ENCODE measurements around the gene LRTM2. TPM values are rescaled to one million over a fixed set of nuclear protein-coding genes. Genes with fewer than 3 reads are reported as not detected.

Gene LRTM2
- total RNA-seq, 4 donors from 2014 or later = 0.26 TPM; not detected in 3

- Histone ChIP-seq H3K27ac (no peak overlapping the region), H3K4me3 (no peak overlapping the region), H3K9me3 (no peaks in the 10 kb centered on the region), H3K4me1 (peaks cover 10% of the 10 kb centered on the region), H3K27me3 (no peaks in the 10 kb centered on the region), H3K36me3 (peaks cover 19% of the 10 kb centered on the region)
- WGBS = 79% methylated on average over 7 of the region's 7 CpGs
- no peak for TF ChIP-seq POLR2A (IDR thresholded peaks at IDR 0.05)
- TF ChIP-seq POLR2AphosphoS5 (IDR thresholded peaks at IDR 0.05) = no peak
- TF ChIP-seq EP300 (IDR thresholded peaks at IDR 0.05) = no peak
- TF ChIP-seq, protein P1, sequence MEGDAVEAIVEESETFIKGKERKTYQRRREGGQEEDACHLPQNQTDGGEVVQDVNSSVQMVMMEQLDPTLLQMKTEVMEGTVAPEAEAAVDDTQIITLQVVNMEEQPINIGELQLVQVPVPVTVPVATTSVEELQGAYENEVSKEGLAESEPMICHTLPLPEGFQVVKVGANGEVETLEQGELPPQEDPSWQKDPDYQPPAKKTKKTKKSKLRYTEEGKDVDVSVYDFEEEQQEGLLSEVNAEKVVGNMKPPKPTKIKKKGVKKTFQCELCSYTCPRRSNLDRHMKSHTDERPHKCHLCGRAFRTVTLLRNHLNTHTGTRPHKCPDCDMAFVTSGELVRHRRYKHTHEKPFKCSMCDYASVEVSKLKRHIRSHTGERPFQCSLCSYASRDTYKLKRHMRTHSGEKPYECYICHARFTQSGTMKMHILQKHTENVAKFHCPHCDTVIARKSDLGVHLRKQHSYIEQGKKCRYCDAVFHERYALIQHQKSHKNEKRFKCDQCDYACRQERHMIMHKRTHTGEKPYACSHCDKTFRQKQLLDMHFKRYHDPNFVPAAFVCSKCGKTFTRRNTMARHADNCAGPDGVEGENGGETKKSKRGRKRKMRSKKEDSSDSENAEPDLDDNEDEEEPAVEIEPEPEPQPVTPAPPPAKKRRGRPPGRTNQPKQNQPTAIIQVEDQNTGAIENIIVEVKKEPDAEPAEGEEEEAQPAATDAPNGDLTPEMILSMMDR (IDR thresholded peaks at IDR 0.05) = no peak
- no peak for DNase-seq (ENCODE audit: low spot score in 2 of 2)
Observed at GRCh38 chr12:1790444-1790843, 29.9 kb upstream of the LRTM2 start.

DNA sequence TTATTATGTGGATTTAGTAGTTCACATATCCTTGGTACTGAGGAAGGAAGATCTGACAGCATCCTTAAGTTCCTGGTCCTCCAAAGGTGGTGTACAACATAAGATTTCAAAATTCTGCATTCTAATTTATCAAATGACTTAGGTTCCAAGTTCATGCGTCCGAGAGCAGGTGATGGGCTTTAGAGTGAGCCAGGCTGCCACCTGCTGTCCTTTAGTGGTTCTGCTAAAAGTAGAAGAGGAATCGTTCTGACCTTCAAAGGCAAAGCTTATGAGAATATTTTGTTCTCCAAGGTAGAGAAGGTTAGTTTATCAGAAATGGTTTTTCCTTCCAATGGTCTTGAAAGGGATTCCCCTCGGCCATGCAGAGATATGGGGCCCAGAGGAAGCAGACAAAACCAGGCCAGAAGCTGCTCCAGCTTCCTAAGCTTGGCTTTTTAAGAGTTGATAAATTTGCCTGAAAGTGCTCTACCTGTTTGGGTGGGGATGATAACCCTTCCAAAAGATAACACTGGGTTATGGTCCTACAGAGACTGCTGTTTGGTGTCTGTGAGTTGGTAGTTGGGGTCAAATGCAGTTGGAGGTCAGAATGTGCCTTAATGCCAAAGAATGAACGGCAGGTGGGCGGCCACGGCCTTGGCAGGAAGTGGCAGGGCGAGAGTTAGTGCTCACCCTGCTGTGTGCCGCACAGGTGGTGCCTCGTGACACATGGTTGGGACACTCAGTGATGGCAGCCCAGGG is 29.1 kb upstream of the LRTM2 start:
- no peaks in the 10 kb centered on the region for H3K27me3 ChIP-seq
- peaks cover 18% of the 10 kb centered on the region for H3K4me1 ChIP-seq
- 42% methylated on average over 10 of the region's 10 CpGs for WGBS
- H3K9me3 ChIP-seq = no peaks in the 10 kb centered on the region
- H3K4me3 ChIP-seq = no peak overlapping the region
- no peak for TF ChIP-seq POLR2A (IDR thresholded peaks at IDR 0.05)
- TF ChIP-seq, protein P1 (IDR thresholded peaks at IDR 0.05) = peak; percentile 69 to 77
- no peak for TF ChIP-seq POLR2AphosphoS5 (IDR thresholded peaks at IDR 0.05)
- no peak for TF ChIP-seq EP300 (IDR thresholded peaks at IDR 0.05)
- DNase-seq (ENCODE audit: low spot score in 2 of 2) = no peak
- H3K36me3 ChIP-seq = peaks cover 11% of the 10 kb centered on the region
- no peak overlapping the region for H3K27ac ChIP-seq

DNA sequence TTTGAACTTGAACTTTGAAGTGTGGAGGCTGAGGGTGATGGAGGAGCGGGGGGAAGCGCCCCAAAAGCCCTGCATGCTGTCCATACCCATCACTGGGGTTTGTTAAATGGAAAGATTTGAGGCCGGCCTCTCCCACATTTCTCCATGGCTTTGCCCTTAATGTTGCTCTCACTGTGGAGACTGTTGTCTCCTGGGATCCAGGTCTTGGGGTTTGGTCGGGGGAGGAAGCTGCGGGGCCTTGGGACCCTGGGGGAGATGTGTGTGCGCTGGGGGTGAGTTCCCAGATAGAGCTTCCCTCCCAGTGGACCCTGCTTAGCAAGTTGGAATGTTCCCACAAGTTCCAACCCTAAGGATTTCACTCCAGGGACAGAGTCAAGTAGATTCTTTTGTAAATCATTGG is 28.0 kb upstream of the LRTM2 start:
- H3K9me3 ChIP-seq = no peaks in the 10 kb centered on the region
- no peak for DNase-seq (ENCODE audit: low spot score in 2 of 2)
- WGBS = 79% methylated on average over 6 of the region's 6 CpGs
- no peaks in the 10 kb centered on the region for H3K27me3 ChIP-seq
- H3K36me3 ChIP-seq = no peaks in the 10 kb centered on the region
- peaks cover 25% of the 10 kb centered on the region for H3K4me1 ChIP-seq
- H3K4me3 ChIP-seq = no peak overlapping the region
- TF ChIP-seq POLR2AphosphoS5 (IDR thresholded peaks at IDR 0.05) (no peak), EP300 (IDR thresholded peaks at IDR 0.05) (no peak), POLR2A (IDR thresholded peaks at IDR 0.05) (no peak)
- TF ChIP-seq, protein P1 (IDR thresholded peaks at IDR 0.05) = no peak
- no peak overlapping the region for H3K27ac ChIP-seq

- 89% methylated on average over 22 of the region's 26 CpGs for WGBS
- no peak overlapping the region for H3K4me3 ChIP-seq
- H3K9me3 ChIP-seq = no peaks in the 10 kb centered on the region
- H3K36me3 ChIP-seq = no peaks in the 10 kb centered on the region
- TF ChIP-seq, protein P1 (IDR thresholded peaks at IDR 0.05) = no peak
- TF ChIP-seq POLR2A (IDR thresholded peaks at IDR 0.05) (no peak), EP300 (IDR thresholded peaks at IDR 0.05) (no peak), POLR2AphosphoS5 (IDR thresholded peaks at IDR 0.05) (no peak)
- no peaks in the 10 kb centered on the region for H3K27me3 ChIP-seq
- H3K27ac ChIP-seq = no peak overlapping the region
- DNase-seq (ENCODE audit: low spot score in 2 of 2) = no peak
- peaks cover 25% of the 10 kb centered on the region for H3K4me1 ChIP-seq
Observed at GRCh38 chr12:1793426-1794210, 26.7 kb upstream of the LRTM2 start.

DNA sequence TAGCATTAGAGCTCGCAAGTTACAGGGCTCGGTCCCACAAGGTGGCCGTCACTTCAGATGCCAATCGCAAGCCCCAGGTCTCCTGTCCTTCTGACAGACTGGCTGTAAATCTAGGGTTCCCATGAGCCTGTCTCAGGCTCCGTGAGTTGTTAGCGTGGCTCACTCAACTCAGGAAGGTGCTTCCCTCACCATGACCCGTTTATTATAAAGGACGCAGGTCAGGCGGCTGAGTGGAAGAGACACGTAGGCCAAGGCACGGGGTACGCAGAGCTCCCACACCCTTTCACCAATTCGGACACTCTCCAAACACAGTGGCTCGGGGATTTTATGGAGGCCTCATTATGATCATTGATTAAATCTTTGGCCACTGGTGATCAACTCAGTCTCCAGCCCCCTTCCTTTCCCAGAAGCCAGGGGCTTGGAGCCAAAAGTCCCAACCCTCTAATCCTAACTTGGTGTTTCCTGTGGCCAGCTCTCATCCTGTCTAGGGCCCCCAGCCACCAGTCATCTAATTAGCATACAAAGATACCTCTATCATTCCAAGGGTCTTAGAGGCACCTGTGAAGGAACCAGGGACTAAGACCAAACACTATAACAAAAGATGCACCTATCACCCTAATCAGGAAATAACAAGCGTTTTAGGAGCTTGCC is 25.8 kb upstream of the LRTM2 start:
- 78% methylated on average over 14 of the region's 15 CpGs for WGBS
- Histone ChIP-seq H3K27ac (no peak overlapping the region), H3K4me3 (no peak overlapping the region), H3K27me3 (no peaks in the 10 kb centered on the region), H3K9me3 (no peaks in the 10 kb centered on the region), H3K4me1 (peaks cover 25% of the 10 kb centered on the region), H3K36me3 (no peaks in the 10 kb centered on the region)
- DNase-seq (ENCODE audit: low spot score in 2 of 2) = no peak
- TF ChIP-seq, protein P1 (IDR thresholded peaks at IDR 0.05) = no peak
- TF ChIP-seq POLR2A (IDR thresholded peaks at IDR 0.05) (no peak), POLR2AphosphoS5 (IDR thresholded peaks at IDR 0.05) (no peak), EP300 (IDR thresholded peaks at IDR 0.05) (no peak)
